HG02852 (cell line): ENCODE data around the gene CCDC88B.
A peak's percentile ranks its signal among the peaks of the same experiment; 100 is the strongest.
"Not testable (repeated sequence)": the region's sequence is repeated elsewhere in the genome, so short reads cannot be mapped to it uniquely, and the experiment has no call there.

Experiments used
- ATAC-seq: cut with Tn5 transposase; IDR thresholded peaks from one replicate; pipeline ENCODE4 v1.9.1; 2021; ENCODE audit warnings: mild to moderate bottlenecking, moderate library complexity; ENCODE audit not compliant: unreplicated experiment

The CCDC88B gene

GRCh38 chr11:64321533-64321932, 18.5 kb upstream of the CCDC88B start:
- ATAC-seq, result no peak

- ATAC-seq, result no peak
These were observed 17.1 kb upstream of the CCDC88B start for GRCh38 chr11:64322925-64323260.

GRCh38 chr11:64323373-64323772, 16.6 kb upstream of the CCDC88B start:
- ATAC-seq, result no peak

GRCh38 chr11:64323984-64324383, 16.0 kb upstream of the CCDC88B start:
- ATAC-seq, result not testable (repeated sequence)

- no peak for ATAC-seq
These were observed 15.1 kb upstream of the CCDC88B start for GRCh38 chr11:64324692-64325469.

GRCh38 chr11:64327375-64327774, 12.6 kb upstream of the CCDC88B start:
- ATAC-seq, result no peak

GRCh38 chr11:64327993-64328392, 12.0 kb upstream of the CCDC88B start:
- ATAC-seq, result no peak

GRCh38 chr11:64330888-64331287, 9.1 kb upstream of the CCDC88B start:
- no peak for ATAC-seq

- ATAC-seq, result no peak
These were observed 8.2 kb upstream of the CCDC88B start for GRCh38 chr11:64331569-64332371.

- ATAC-seq, result no peak
These were observed 6.4 kb upstream of the CCDC88B start for GRCh38 chr11:64333556-64333955.

GRCh38 chr11:64334764-64335735, 5.0 kb upstream of the CCDC88B start:
- peak; percentile 74 for ATAC-seq

- ATAC-seq, result no peak
These were observed 2.3 kb upstream of the CCDC88B start for GRCh38 chr11:64337538-64338249.

- no peak for ATAC-seq
These were observed 1.3 kb upstream of the CCDC88B start for GRCh38 chr11:64338716-64339115.

- ATAC-seq, result no peak
These were observed 718 bp upstream of the CCDC88B start for GRCh38 chr11:64339286-64339685.

GRCh38 chr11:64340671-64341335, 799 bp downstream of the CCDC88B start:
- ATAC-seq, result peak; percentile 47

GRCh38 chr11:64341429-64341828, 1.4 kb downstream of the CCDC88B start:
- no peak for ATAC-seq

- no peak for ATAC-seq
These were observed 2.1 kb downstream of the CCDC88B start for GRCh38 chr11:64341851-64342791.

GRCh38 chr11:64342869-64343745, 3.1 kb downstream of the CCDC88B start:
- ATAC-seq, result no peak
